Heart left ventricle (tissue), 16 donors: ENCODE data around the gene CXCL12. TPM values are rescaled to one million over a fixed set of nuclear protein-coding genes. Genes with fewer than 3 reads are reported as not detected.

Experiments
- ATAC-seq, 4 donors: fragments of 200-7000 bp; cut with Tn5 transposase; one replicate each; pipeline ENCODE4 v1.9.1; 2020 to 2022; ENCODE audit warnings: moderate library complexity in 4 of 4, mild to moderate bottlenecking in 3 of 4, moderate number of reproducible peaks in 1 of 4
- DNase-seq, 5 donors: peaks; one replicate each; pipeline ENCODE4 v3.0.0-alpha.2; 2020
- H3K27ac ChIP-seq, 12 donors: fragments of 200-600 bp; sonication (generic) in 4 of 12; one replicate each; pipeline versions ENCODE4 v1.5.0 to v1.8.0; 2016 to 2022; ENCODE audit warnings: mild to moderate bottlenecking in 2 of 12
- H3K27me3 ChIP-seq, 9 donors: fragments of 200-600 bp; sonication (generic) in 2 of 9; one replicate each; pipeline versions ENCODE4 v1.5.1 to v1.8.0; 2016 to 2022; ENCODE audit warnings: mild to moderate bottlenecking in 3 of 9
- H3K36me3 ChIP-seq, 9 donors: fragments of 200-600 bp; sonication (generic) in 2 of 9; one replicate each; pipeline versions ENCODE4 v1.5.0 to v1.8.0; 2018 to 2022; ENCODE audit warnings: mild to moderate bottlenecking in 2 of 9
- H3K4me1 ChIP-seq, 12 donors: fragments of 200-600 bp; sonication (generic) in 4 of 12; one replicate each; pipeline versions ENCODE4 v1.5.0 to v1.8.0; 2016 to 2022; ENCODE audit warnings: mild to moderate bottlenecking in 3 of 12
- H3K4me3 ChIP-seq, 12 donors: fragments of 200-600 bp; sonication (generic) in 4 of 12; one replicate each; pipeline versions ENCODE4 v1.5.0 to v1.8.0; 2017 to 2022; ENCODE audit warnings: mild to moderate bottlenecking in 9 of 12, moderate library complexity in 4 of 12
- H3K9me3 ChIP-seq, 12 donors: fragments of 200-600 bp; sonication (generic) in 4 of 12; one replicate each; pipeline versions ENCODE4 v1.5.0 to v1.8.0; 2016 to 2022; ENCODE audit warnings: mild to moderate bottlenecking in 1 of 12
- POLR2A ChIP-seq, 2 donors: fragments of 450-650 bp; IDR thresholded peaks; one replicate each; pipeline ENCODE4 v1.6.1; 2017; ENCODE audit warnings: antibody characterized with exemption in 2 of 2, mild to moderate bottlenecking in 2 of 2, moderate library complexity in 2 of 2
- WGBS, 4 donors: extraction: QIAGEN DNeasy Blood & Tissue Kit in 2 of 4; methylation state at CpG; one replicate each; pipeline versions ENCODE4 v1.1.5 to v1.1.7; 2013 to 2018; 5-methylcytosine and 5-hydroxymethylcytosine counted together
- intact Hi-C, 10 donors: fragments of 100-400 bp; cut with DNase I; formaldehyde crosslinking; loops; one replicate each; pipeline versions ENCODE4 v1.11.1 to v1.14.2; 2022
- polyA plus RNA-seq, 2 donors: library from polyadenylated mRNA; stranded (reverse); fragments of 200-250 nt; gene quantifications; one replicate each; pipeline ENCODE4 v1.2.3, GENCODE V29; 2013
- total RNA-seq, 9 donors: library from RNA; depleted of rRNA in 2 of 9; stranded (reverse); fragments of >200 nt in 2 of 9; fragmentation: NEBNext Ultra II Directional in 3 of 9; extraction: Animal tissue kit (Norgen Biotek cat#: 25700) in 3 of 9; gene quantifications; one replicate each; pipeline versions ENCODE4 v1.1.0 to v1.2.4, GENCODE V29; 2016 to 2023
- TF ChIP-seq, protein P1 (sequence below), 12 donors: fragments of 200-600 bp; sonication (generic) in 4 of 12; IDR thresholded peaks; one replicate each; pipeline versions ENCODE4 v1.5.0 to v1.8.0; 2018 to 2022; ENCODE audit warnings: antibody characterized with exemption in 12 of 12, mild to moderate bottlenecking in 5 of 12
- donor health status: ischemic (EF 13 %, LVEDD 7.1; RV severe dilation, severe dysfunction).
- donor health status: healthy with polysubstance abuse.
- donor health status: DM: no; HTN: yes; CAD: no.
- donor health status: DM: no; HTN: no; CAD: no.
- donor health status: ischemic (EF 25% LVEDD 6.9; RV normal size, moderate dysfunction).
- donor health status: ischemic (EF 25% LVEDD 5.7; RV mildly dilated, moderate dysfunction).
- donor health status: healthy.
- donor health status: DM: yes; HTN: yes; CAD: no.
- donor health status: ischemic (EF 35%, LVEDD 5.7; RV mildly dilated, moderate dysfunction).
- donor health status: nonischemic (EF 11% LVEDD 7.7; RV severe dilation, severe dysfunction).
- donor health status: DM: yes; HTN: yes; CAD: no.
- donor health status: PGD.
- donor health status: ischemic (EF 29% LVEDD 5.4; RV normal size, mild dysfunction).
- donor health status: nonischemic (EF 23%, LVEDD 6.1; RV moderate dilation, normal function).

Gene CXCL12
- total and polyA plus RNA-seq, 11 donors, result 56.4 to 203 (median 125) TPM

DNA sequence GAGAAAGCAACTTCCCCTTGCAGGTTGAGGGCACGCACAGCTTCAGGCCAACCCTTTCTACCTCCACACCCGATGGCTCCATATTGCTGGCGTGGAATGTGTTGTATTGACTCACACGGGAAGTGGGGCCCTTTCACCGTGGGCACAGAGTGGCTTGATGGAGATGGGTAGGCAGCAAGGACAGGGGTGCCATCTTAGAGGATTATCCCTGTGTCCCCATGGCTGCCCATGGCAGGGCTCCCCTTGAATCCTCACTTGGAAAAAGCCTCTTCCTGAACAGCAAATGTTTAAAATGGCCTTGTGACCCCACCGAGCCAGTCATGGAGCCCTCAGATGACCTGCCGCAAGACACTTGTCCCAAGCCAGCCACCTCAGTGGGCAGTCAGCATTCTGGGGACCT is 31.2 kb downstream of the CXCL12 start:
- Histone ChIP-seq H3K36me3 (no peaks in the 10 kb centered on the region), H3K9me3 (no peaks in the 10 kb centered on the region), H3K27ac (no peak overlapping the region), H3K4me3 (no peak overlapping the region), H3K4me1 (peaks cover 0 to 39% (median 13%) of the 10 kb centered on the region in 12 donors), H3K27me3 (no peaks in the 10 kb centered on the region)
- intact Hi-C loops, result no loop called here
- DNase-seq, result no peak
- WGBS, 4 donors, result 96 to 100% (median 98%) methylated on average over 7 of the region's 7 CpGs
- no peak for ATAC-seq
- TF ChIP-seq, protein P1, sequence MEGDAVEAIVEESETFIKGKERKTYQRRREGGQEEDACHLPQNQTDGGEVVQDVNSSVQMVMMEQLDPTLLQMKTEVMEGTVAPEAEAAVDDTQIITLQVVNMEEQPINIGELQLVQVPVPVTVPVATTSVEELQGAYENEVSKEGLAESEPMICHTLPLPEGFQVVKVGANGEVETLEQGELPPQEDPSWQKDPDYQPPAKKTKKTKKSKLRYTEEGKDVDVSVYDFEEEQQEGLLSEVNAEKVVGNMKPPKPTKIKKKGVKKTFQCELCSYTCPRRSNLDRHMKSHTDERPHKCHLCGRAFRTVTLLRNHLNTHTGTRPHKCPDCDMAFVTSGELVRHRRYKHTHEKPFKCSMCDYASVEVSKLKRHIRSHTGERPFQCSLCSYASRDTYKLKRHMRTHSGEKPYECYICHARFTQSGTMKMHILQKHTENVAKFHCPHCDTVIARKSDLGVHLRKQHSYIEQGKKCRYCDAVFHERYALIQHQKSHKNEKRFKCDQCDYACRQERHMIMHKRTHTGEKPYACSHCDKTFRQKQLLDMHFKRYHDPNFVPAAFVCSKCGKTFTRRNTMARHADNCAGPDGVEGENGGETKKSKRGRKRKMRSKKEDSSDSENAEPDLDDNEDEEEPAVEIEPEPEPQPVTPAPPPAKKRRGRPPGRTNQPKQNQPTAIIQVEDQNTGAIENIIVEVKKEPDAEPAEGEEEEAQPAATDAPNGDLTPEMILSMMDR (IDR thresholded peaks at IDR 0.05), result no peak
- no peak for TF ChIP-seq POLR2A (IDR thresholded peaks at IDR 0.05)

DNA sequence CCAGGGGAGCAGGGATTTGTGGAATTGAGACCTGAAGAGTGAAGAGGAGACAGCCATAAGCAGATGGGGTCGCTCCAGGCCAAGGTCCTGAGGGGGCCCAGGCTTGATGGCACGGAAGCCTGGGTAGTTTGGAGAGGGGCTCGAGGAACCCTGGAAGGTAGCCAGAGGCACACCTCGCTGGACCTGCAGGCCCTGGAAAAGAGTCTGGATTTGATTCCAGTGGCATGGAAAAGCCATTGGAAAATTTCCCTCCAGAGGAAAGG is 31.8 kb downstream of the CXCL12 start:
- WGBS, 4 donors, result 94 to 98% (median 97%) methylated on average over 4 of the region's 4 CpGs
- no peaks in the 10 kb centered on the region for H3K36me3 ChIP-seq
- H3K4me1 ChIP-seq, result peaks cover 0 to 37% (median 13%) of the 10 kb centered on the region in 12 donors
- H3K9me3 ChIP-seq, result no peaks in the 10 kb centered on the region
- intact Hi-C loops, result no loop called here
- H3K27ac ChIP-seq, result peak overlapping the region in 1 of 12 donors; percentile 40
- no peak for TF ChIP-seq POLR2A (IDR thresholded peaks at IDR 0.05)
- TF ChIP-seq, protein P1 (IDR thresholded peaks at IDR 0.05), result no peak
- DNase-seq (no peak), ATAC-seq (no peak)
- H3K4me3 ChIP-seq, result no peak overlapping the region
- no peaks in the 10 kb centered on the region for H3K27me3 ChIP-seq

DNA sequence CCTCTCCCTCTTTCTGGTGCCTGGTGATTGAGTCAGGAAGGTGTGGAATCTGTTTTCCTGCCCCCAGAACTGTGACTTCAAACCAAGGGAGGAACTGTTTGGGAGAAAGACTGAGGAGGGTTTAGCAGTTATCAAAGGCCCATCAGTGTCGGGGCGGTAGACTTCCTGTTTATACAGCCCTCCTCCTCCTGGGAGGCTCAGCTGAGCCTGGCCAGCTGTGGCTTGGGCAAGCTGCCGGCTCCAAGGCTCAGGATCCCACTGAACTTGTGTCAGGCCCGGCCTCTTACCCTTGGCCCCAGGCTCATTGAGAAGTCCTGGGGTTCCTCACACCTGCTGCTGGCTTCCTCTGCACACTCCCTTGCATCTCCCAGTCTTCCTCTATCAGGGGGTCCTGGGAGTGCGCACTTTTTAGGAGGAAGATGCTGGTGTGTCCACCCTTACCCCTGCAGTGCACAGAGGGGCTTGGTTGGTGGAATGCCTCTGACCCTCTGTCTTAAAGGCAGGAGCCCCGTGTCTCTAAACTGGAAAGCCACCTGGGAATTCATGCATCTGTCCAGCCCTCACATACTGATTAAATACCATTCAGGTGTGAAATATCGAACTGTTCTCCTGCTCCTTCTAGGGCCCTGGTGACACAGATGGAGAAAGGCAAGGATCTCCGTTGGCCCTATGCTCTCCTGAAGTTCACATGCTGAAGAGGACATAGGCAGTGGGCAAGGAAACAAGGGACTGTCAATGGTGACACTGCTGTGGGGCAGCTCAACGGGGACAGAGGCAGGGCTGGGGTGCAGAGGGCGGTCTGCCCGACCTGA is 32.4 kb downstream of the CXCL12 start:
- H3K27ac ChIP-seq, result peak overlapping the region in 5 of 12 donors; percentile 28 to 54 (median 49)
- 68 to 75% (median 71%) methylated on average over 11 of the region's 11 CpGs for WGBS, 4 donors

GRCh38 chr10:44348496-44348895 is 36.4 kb downstream of the CXCL12 start:
- Histone ChIP-seq H3K9me3 (no peaks in the 10 kb centered on the region), H3K27me3 (no peaks in the 10 kb centered on the region), H3K36me3 (peaks cover 0 to 7% (median 0%) of the 10 kb centered on the region in 9 donors), H3K4me1 (peaks cover 0 to 18% (median 13%) of the 10 kb centered on the region in 12 donors), H3K4me3 (no peak overlapping the region), H3K27ac (no peak overlapping the region)
- TF ChIP-seq POLR2A (IDR thresholded peaks at IDR 0.05), result no peak
- TF ChIP-seq, protein P1 (IDR thresholded peaks at IDR 0.05), result no peak
- no peak for ATAC-seq
- intact Hi-C loops, result loop anchor here in 1 of 10 donors (10.0 kb wide), 1 partner anchor 76 kb away; no protein-coding TSS in a partner anchor
- no peak for DNase-seq
- WGBS, 4 donors, result 94 to 99% (median 97%) methylated on average over 5 of the region's 5 CpGs

More for the DNA sequence above, 32.4 kb downstream of the CXCL12 start:
- intact Hi-C loops, result no loop called here
- TF ChIP-seq, protein P1 (IDR thresholded peaks at IDR 0.05), result no peak
- no peak for TF ChIP-seq POLR2A (IDR thresholded peaks at IDR 0.05)
- H3K4me1 ChIP-seq, result peaks cover 0 to 33% (median 13%) of the 10 kb centered on the region in 12 donors
- no peaks in the 10 kb centered on the region for H3K9me3 ChIP-seq
- ATAC-seq (peak; percentile 52 to 93 (median 86)), DNase-seq (peak; percentile 64 to 87 (median 74))
- H3K36me3 ChIP-seq, result peaks cover 0 to 4% (median 0%) of the 10 kb centered on the region in 9 donors
- H3K4me3 ChIP-seq, result no peak overlapping the region
- no peaks in the 10 kb centered on the region for H3K27me3 ChIP-seq
